Endothelial cell of umbilical vein (primary cell): ENCODE results near the gene GJB2.

Experiments
- EZH2 ChIP-seq: IDR thresholded peaks from 2 replicates; pipeline ENCODE4 v1.6.1; 2012; ENCODE audit warnings: borderline replicate concordance, low read depth, mild to moderate bottlenecking, moderate library complexity, low read length, inconsistent platforms; ENCODE audit not compliant: severe bottlenecking
- POLR2A ChIP-seq: IDR thresholded peaks from 2 replicates; pipeline ENCODE4 v1.6.1; 2012; ENCODE audit warnings: low read depth, mild to moderate bottlenecking, control low read depth, low read length
- POLR2AphosphoS5 ChIP-seq: IDR thresholded peaks from 2 replicates; pipeline ENCODE4 v1.6.1; 2012; ENCODE audit warnings: low read depth, mild to moderate bottlenecking, control low read depth, low read length, moderate library complexity; ENCODE audit not compliant: insufficient read depth
- TF ChIP-seq, protein P1 (sequence below), 2 donors: IDR thresholded peaks; 1 replicate in 1 of 2; 2 replicates in 1 of 2; pipeline ENCODE4 v1.5.1; 2011; ENCODE audit warnings: low read length in 2 of 2, mild to moderate bottlenecking in 2 of 2, moderate library complexity in 2 of 2, control low read depth in 1 of 2, inconsistent platforms in 1 of 2, low read depth in 1 of 2; ENCODE audit not compliant: insufficient read depth in 1 of 2; ENCODE audit errors: extremely low read depth in 1 of 2
- TF ChIP-seq, protein P2 (sequence below): IDR thresholded peaks from 2 replicates; pipeline ENCODE4 v1.6.1; 2011; ENCODE audit not compliant: insufficient read depth, insufficient read length

DNA sequence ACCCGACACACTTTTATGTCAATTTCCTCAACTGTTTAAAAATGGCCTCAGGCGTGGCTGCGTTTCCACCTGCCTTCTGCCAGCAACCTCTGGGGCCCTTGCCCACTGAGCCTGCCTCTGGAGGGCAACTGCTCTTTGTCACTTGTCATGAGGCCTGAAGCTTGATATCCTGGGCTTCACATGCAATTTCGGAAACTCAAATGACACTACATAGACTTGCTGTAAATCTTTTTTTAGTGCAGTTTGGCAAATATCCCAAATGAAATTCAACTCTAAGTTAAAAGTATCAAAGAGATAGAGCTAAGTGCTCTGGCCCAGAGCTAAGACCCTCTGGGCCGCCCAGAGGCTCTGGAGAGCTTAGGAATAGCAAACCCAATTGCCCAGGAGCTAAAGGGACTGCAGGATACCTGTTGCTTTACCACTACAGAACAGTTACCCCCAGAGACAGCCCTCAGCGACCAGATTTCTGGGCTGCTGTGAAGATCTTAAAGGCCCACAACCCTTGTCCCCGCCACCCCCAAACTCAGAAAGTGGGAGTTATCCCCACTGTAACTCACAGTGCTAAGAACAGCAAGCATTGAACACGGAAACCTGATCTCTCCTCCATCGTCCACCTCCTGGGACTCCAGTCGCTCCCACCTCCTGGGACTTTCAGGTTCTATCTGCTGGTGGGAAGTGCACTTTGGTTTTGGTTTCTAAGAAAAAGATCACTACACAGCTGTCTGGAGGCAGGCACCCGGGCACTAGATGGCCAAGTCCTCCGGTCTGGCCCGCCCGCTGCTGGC is 51.3 kb downstream of the GJB2 start:
- no peak for TF ChIP-seq POLR2A
- TF ChIP-seq POLR2AphosphoS5 = no peak
- TF ChIP-seq, protein P1, sequence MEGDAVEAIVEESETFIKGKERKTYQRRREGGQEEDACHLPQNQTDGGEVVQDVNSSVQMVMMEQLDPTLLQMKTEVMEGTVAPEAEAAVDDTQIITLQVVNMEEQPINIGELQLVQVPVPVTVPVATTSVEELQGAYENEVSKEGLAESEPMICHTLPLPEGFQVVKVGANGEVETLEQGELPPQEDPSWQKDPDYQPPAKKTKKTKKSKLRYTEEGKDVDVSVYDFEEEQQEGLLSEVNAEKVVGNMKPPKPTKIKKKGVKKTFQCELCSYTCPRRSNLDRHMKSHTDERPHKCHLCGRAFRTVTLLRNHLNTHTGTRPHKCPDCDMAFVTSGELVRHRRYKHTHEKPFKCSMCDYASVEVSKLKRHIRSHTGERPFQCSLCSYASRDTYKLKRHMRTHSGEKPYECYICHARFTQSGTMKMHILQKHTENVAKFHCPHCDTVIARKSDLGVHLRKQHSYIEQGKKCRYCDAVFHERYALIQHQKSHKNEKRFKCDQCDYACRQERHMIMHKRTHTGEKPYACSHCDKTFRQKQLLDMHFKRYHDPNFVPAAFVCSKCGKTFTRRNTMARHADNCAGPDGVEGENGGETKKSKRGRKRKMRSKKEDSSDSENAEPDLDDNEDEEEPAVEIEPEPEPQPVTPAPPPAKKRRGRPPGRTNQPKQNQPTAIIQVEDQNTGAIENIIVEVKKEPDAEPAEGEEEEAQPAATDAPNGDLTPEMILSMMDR (IDR thresholded peaks at IDR 0.05; ENCODE audit: extremely low read depth in 1 of 2, insufficient read depth in 1 of 2, low read depth in 1 of 2, low read length in 2 of 2) = no peak
- TF ChIP-seq EZH2 = no peak
- TF ChIP-seq, protein P2, sequence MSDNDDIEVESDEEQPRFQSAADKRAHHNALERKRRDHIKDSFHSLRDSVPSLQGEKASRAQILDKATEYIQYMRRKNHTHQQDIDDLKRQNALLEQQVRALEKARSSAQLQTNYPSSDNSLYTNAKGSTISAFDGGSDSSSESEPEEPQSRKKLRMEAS = no peak
